HEK293 (cell line): ENCODE results near the gene CAPN1.

Experiments used
- CTCF ChIA-PET: fragments of 350-600 bp; formaldehyde crosslinking; extraction: SDS; loops from one replicate; lab custom pipeline; 2021; ENCODE audit warnings: antibody characterized with exemption; lab: Yijun Ruan, JAX
- POLR2A ChIA-PET: fragments of 300-600 bp; formaldehyde crosslinking; extraction: SDS; loops from one replicate; lab custom pipeline; 2020; ENCODE audit warnings: antibody characterized with exemption, inconsistent platforms; lab: Yijun Ruan, JAX
- H3K27ac ChIP-seq: fragments of 200-500 bp; sonication (Bioruptor generic); 2 replicates; pipeline ENCODE4 v1.5.1; 2014; ENCODE audit warnings: low read depth, low read length, control low read depth, inconsistent platforms; ENCODE audit errors: extremely low read depth
- H3K36me3 ChIP-seq, 2 experiments: fragments of 200-500 bp in 1 of 2; sonication (Bioruptor generic) in 1 of 2; 1 replicate in 1 of 2; 2 replicates in 1 of 2; pipeline ENCODE4 v1.5.1; 2014 to 2017; ENCODE audit warnings: inconsistent platforms in 2 of 2, low read length in 2 of 2; ENCODE audit not compliant: control insufficient read depth in 2 of 2, insufficient read depth in 1 of 2
- H3K4me1 ChIP-seq: fragments of 200-500 bp; sonication (Bioruptor generic); 2 replicates; pipeline ENCODE4 v1.5.1; 2014; ENCODE audit warnings: mild to moderate bottlenecking, low read length, inconsistent platforms; ENCODE audit not compliant: control insufficient read depth, insufficient read depth
- H3K4me3 ChIP-seq: 2 replicates; pipeline ENCODE4 v1.5.1; 2011; ENCODE audit warnings: low read depth, mild to moderate bottlenecking, control low read depth, low read length, moderate library complexity
- H3K9me3 ChIP-seq: fragments of 200-500 bp; sonication (Bioruptor generic); 2 replicates; pipeline ENCODE4 v1.5.1; 2014; ENCODE audit warnings: low read depth, low read length, inconsistent platforms; ENCODE audit not compliant: control insufficient read depth, insufficient read depth
- CTCF ChIP-seq: fragments of 450-650 bp; formaldehyde crosslinking; IDR thresholded peaks from 2 replicates; pipeline ENCODE4 v1.5.1; 2016; ENCODE audit warnings: missing biosample characterization, missing genetic modification characterization
- GLIS1 ChIP-seq: fragments of 450-650 bp; formaldehyde crosslinking; IDR thresholded peaks from 2 replicates; pipeline ENCODE4 v1.5.1; 2016; ENCODE audit warnings: missing biosample characterization, missing genetic modification characterization
- GLIS2 ChIP-seq: fragments of 450-650 bp; formaldehyde crosslinking; IDR thresholded peaks from 2 replicates; pipeline ENCODE4 v1.5.1; 2016; ENCODE audit warnings: missing biosample characterization, missing genetic modification characterization
- MZF1 ChIP-seq: fragments of 450-650 bp; formaldehyde crosslinking; IDR thresholded peaks from 2 replicates; pipeline ENCODE4 v1.5.1; 2017; ENCODE audit warnings: missing biosample characterization, missing genetic modification characterization, borderline replicate concordance
- ZBTB11 ChIP-seq: fragments of 450-650 bp; formaldehyde crosslinking; conservative IDR thresholded peaks from 2 replicates; pipeline ENCODE4 v1.5.1; 2016; ENCODE audit warnings: low read depth, missing biosample characterization, missing genetic modification characterization
- ZIC2 ChIP-seq: fragments of 450-650 bp; formaldehyde crosslinking; IDR thresholded peaks from 2 replicates; pipeline ENCODE4 v1.5.1; 2016; ENCODE audit warnings: missing biosample characterization, missing genetic modification characterization
- ZNF148 ChIP-seq: fragments of 450-650 bp; formaldehyde crosslinking; IDR thresholded peaks from 2 replicates; pipeline ENCODE4 v1.5.0; 2017; ENCODE audit warnings: missing biosample characterization, missing genetic modification characterization, borderline replicate concordance
- ZNF155 ChIP-seq: fragments of 450-650 bp; formaldehyde crosslinking; IDR thresholded peaks from 2 replicates; pipeline ENCODE4 v1.5.1; 2016; ENCODE audit warnings: missing biosample characterization, missing genetic modification characterization
- ZNF350 ChIP-seq: fragments of 450-650 bp; formaldehyde crosslinking; IDR thresholded peaks from 2 replicates; pipeline ENCODE4 v1.5.0; 2017; ENCODE audit warnings: missing biosample characterization, mild to moderate bottlenecking, missing genetic modification characterization
- ZNF518A ChIP-seq: fragments of 450-650 bp; formaldehyde crosslinking; conservative IDR thresholded peaks from 2 replicates; pipeline ENCODE4 v1.5.1; 2016; ENCODE audit warnings: low read depth, missing biosample characterization, missing genetic modification characterization
- ZNF692 ChIP-seq: fragments of 450-650 bp; formaldehyde crosslinking; IDR thresholded peaks from 2 replicates; pipeline ENCODE4 v1.5.1; 2016; ENCODE audit warnings: missing biosample characterization, missing genetic modification characterization

CAPN1 gene

GRCh38 chr11:65211293-65212105 lies 29.8 kb downstream of the CAPN1 start (continued):
- TF ChIP-seq CTCF (tag by site-specific recombination): no peak
- TF ChIP-seq ZNF148: no peak
- no peak for TF ChIP-seq ZBTB11 (tag by site-specific recombination)
- no peak for TF ChIP-seq ZNF155 (tag by site-specific recombination)
- TF ChIP-seq ZNF350 (tag by site-specific recombination): no peak
- TF ChIP-seq MZF1 (tag by site-specific recombination): no peak

GRCh38 chr11:65212226-65212801 lies 30.6 kb downstream of the CAPN1 start:
- Histone ChIP-seq H3K36me3 (peaks cover 0 to 43% of the 10 kb centered on the region in 2 experiments; a peak in 1 of 3 replicates), H3K9me3 (no peaks in the 10 kb centered on the region), H3K27ac (no peak overlapping the region), H3K4me1 (no peaks in the 10 kb centered on the region), H3K4me3 (no peak overlapping the region)
- peak; percentile 19; the same call in 1 of the 2 replicates for TF ChIP-seq GLIS2 (tag by site-specific recombination)
- peak; percentile 31; the same call in 1 of the 2 replicates for TF ChIP-seq ZNF692 (tag by site-specific recombination)
- no peak for TF ChIP-seq ZNF518A (tag by site-specific recombination)
- peak; percentile 86 for TF ChIP-seq GLIS1 (tag by site-specific recombination)
- TF ChIP-seq ZIC2 (tag by site-specific recombination): peak; percentile 76; the same call in 1 of the 2 replicates
- POLR2A ChIA-PET: no interaction called here
- CTCF ChIA-PET: no interaction called here
